SU-DHL-6 (cell line): ENCODE data around the gene SPATS1.

Experiments
- CTCF ChIP-seq: fragments of 200-600 bp; sonication (generic); IDR thresholded peaks from one replicate; pipeline ENCODE4 v1.5.1; 2017; ENCODE audit warnings: antibody characterized with exemption, mild to moderate bottlenecking, low read length, moderate library complexity; ENCODE audit not compliant: insufficient read depth, poor library complexity, severe bottlenecking
- EZH2phosphoT487 ChIP-seq: fragments of 200-600 bp; sonication (generic), shearing (Covaris generic); conservative IDR thresholded peaks from 2 replicates; pipeline ENCODE4 v1.6.1; 2018; ENCODE audit warnings: mild to moderate bottlenecking, antibody characterized with exemption, low read length, moderate library complexity, mixed read lengths

GRCh38 chr6:44356487-44356886 lies 14.0 kb downstream of the SPATS1 start:
- TF ChIP-seq CTCF (no peak), EZH2phosphoT487 (no peak)
